Inflammatory macrophage treated with lipopolysaccharide for 1 hour (primary cell): ENCODE data around the gene CD2.
"Not testable (repeated sequence)": the region's sequence is repeated elsewhere in the genome, so short reads cannot be mapped to it uniquely, and the experiment has no call there.

ENCODE experiments used
- DNase-seq, 2 donors: peaks; one replicate each; pipeline ENCODE4 v3.0.0-alpha.2; 2020 to 2022

CD2 gene

GRCh38 chr1:116732726-116733125 is 21.5 kb upstream of the CD2 start:
- peak in 1 of 2 donors; percentile 19 for DNase-seq

- peak; percentile 67 to 83 for DNase-seq
Observed at GRCh38 chr1:116733476-116734365, 20.5 kb upstream of the CD2 start.

- no peak for DNase-seq
Observed at GRCh38 chr1:116735246-116735645, 19.0 kb upstream of the CD2 start.

- DNase-seq = peak; percentile 55 to 77
Observed at GRCh38 chr1:116737020-116737854, 17.0 kb upstream of the CD2 start.

- DNase-seq = no peak
Observed at GRCh38 chr1:116737855-116738321, 16.3 kb upstream of the CD2 start.

GRCh38 chr1:116738673-116739370 is 15.4 kb upstream of the CD2 start:
- peak; percentile 32 to 49 for DNase-seq

GRCh38 chr1:116739371-116740012 is 14.7 kb upstream of the CD2 start:
- peak; percentile 49 to 56 for DNase-seq

- DNase-seq = no peak
Observed at GRCh38 chr1:116740296-116740695, 13.9 kb upstream of the CD2 start.

GRCh38 chr1:116740746-116741145 is 13.5 kb upstream of the CD2 start:
- peak; percentile 35 to 49 for DNase-seq

GRCh38 chr1:116741836-116742565 is 12.2 kb upstream of the CD2 start:
- no peak for DNase-seq

- DNase-seq = no peak
Observed at GRCh38 chr1:116743535-116743934, 10.7 kb upstream of the CD2 start.

GRCh38 chr1:116748272-116748671 is 6.0 kb upstream of the CD2 start:
- DNase-seq = no peak

- no peak for DNase-seq
Observed at GRCh38 chr1:116751146-116751545, 3.1 kb upstream of the CD2 start.

GRCh38 chr1:116751621-116752020 is 2.6 kb upstream of the CD2 start:
- DNase-seq = peak; percentile 50 to 58

- DNase-seq = no peak
Observed at GRCh38 chr1:116753312-116753711, 918 bp upstream of the CD2 start.

GRCh38 chr1:116755066-116755465 is 836 bp downstream of the CD2 start:
- no peak for DNase-seq

- DNase-seq = no peak
Observed at GRCh38 chr1:116755681-116756080, 1.5 kb downstream of the CD2 start.

GRCh38 chr1:116756092-116756491 is 1.9 kb downstream of the CD2 start:
- not testable (repeated sequence) for DNase-seq

- DNase-seq = not testable (repeated sequence)
Observed at GRCh38 chr1:116758456-116758815, 4.2 kb downstream of the CD2 start.

GRCh38 chr1:116759636-116760035 is 5.4 kb downstream of the CD2 start:
- DNase-seq = no peak

- DNase-seq = no peak
Observed at GRCh38 chr1:116760487-116760886, 6.3 kb downstream of the CD2 start.
